A549 treated with AZD9567 at 1 μM for 4 hours (cell line): ENCODE data around the gene OR52E5. TPM values are rescaled to one million over a fixed set of nuclear protein-coding genes. Genes with fewer than 3 reads are reported as not detected.

Experiments used
- total RNA-seq: library from RNA; stranded (reverse); fragments of 200-300 nt; extraction: Qiagen RNA extraction; gene quantifications from 5 replicates; pipeline ENCODE4 v1.2.3, GENCODE V29; 2022; ENCODE audit not compliant: insufficient read depth

OR52E5 gene
- not detected in 5 replicates for total RNA-seq

GRCh38 chr11:5892908-5893307 lies at the start of gene OR52E5:
TSS of gene OR52E5 (plus strand) at chr11:5893208. CDS start at chr11:5900777, 7,569 bp downstream.

GRCh38 chr11:5857590-5857989 lies 35.4 kb upstream of the OR52E5 start, which contains the start of gene OR52E8:
TSS of gene OR52E8 (minus strand) at chr11:5857690. CDS start at chr11:5857690, 0 bp downstream.

GRCh38 chr11:5880329-5880728 lies 12.7 kb upstream of the OR52E5 start, which contains the start of gene OR52E4:
TSS of gene OR52E4 (plus strand) at chr11:5880629. CDS start at chr11:5884293, 3,664 bp downstream.

GRCh38 chr11:5941951-5942350 lies 48.9 kb downstream of the OR52E5 start, which contains the start of gene OR56A3:
TSS of gene OR56A3 (plus strand) at chr11:5942251. CDS start at chr11:5947347, 5,096 bp downstream.

Other genes starting within 250 kb of the OR52E5 start
- 10.0 to 15.7 TPM (median 11.0 TPM) in 5 replicates for gene TRIM5, start 208.1 kb upstream of the OR52E5 start, total RNA-seq
- gene TRIM22, start 203.4 kb upstream of the OR52E5 start, total RNA-seq, result 0.59 to 1.4 TPM (median 0.83 TPM) in 4 of 5 replicates, not detected in the other
- not detected in 5 replicates for gene OR56B1, start 156.8 kb upstream of the OR52E5 start, total RNA-seq
- not detected in 5 replicates for gene OR52N4, start 139.0 kb upstream of the OR52E5 start, total RNA-seq
- gene OR52N5, start 109.9 kb upstream of the OR52E5 start, total RNA-seq, result not detected in 5 replicates
- gene OR52N1, start 101.9 kb upstream of the OR52E5 start, total RNA-seq, result not detected in 5 replicates
- gene OR52N2, start 84.3 kb upstream of the OR52E5 start, total RNA-seq, result not detected in 5 replicates
- not detected in 5 replicates for gene OR52E6, start 51.3 kb upstream of the OR52E5 start, total RNA-seq
- gene OR52E8, start 35.5 kb upstream of the OR52E5 start, total RNA-seq, result not detected in 5 replicates
- gene OR52E4, start 12.6 kb upstream of the OR52E5 start, total RNA-seq, result not detected in 5 replicates
- gene OR56A3, start 49.0 kb downstream of the OR52E5 start, total RNA-seq, result not detected in 5 replicates
- gene OR56A5, start 75.3 kb downstream of the OR52E5 start, total RNA-seq, result not detected in 5 replicates
- gene OR52L1, start 93.8 kb downstream of the OR52E5 start, total RNA-seq, result not detected in 5 replicates
- gene OR56A4, start 113.7 kb downstream of the OR52E5 start, total RNA-seq, result not detected in 5 replicates
- gene OR56A1, start 137.6 kb downstream of the OR52E5 start, total RNA-seq, result not detected in 5 replicates
- not detected in 5 replicates for gene OR56B4, start 214.5 kb downstream of the OR52E5 start, total RNA-seq